DND-41 (cell line): ENCODE data around the gene AKAP14.

Experiments
- EZH2 ChIP-seq: IDR thresholded peaks from 3 replicates; pipeline ENCODE4 v1.6.1; 2012; ENCODE audit warnings: borderline replicate concordance, low read depth, mild to moderate bottlenecking, moderate library complexity, low read length, inconsistent platforms; ENCODE audit not compliant: severe bottlenecking
- TF ChIP-seq, protein P1 (sequence below): IDR thresholded peaks from 2 replicates; pipeline ENCODE4 v1.5.1; 2012; ENCODE audit warnings: borderline replicate concordance, low read length, moderate library complexity, mild to moderate bottlenecking; ENCODE audit not compliant: poor library complexity, severe bottlenecking; ENCODE audit errors: extremely low read depth

DNA sequence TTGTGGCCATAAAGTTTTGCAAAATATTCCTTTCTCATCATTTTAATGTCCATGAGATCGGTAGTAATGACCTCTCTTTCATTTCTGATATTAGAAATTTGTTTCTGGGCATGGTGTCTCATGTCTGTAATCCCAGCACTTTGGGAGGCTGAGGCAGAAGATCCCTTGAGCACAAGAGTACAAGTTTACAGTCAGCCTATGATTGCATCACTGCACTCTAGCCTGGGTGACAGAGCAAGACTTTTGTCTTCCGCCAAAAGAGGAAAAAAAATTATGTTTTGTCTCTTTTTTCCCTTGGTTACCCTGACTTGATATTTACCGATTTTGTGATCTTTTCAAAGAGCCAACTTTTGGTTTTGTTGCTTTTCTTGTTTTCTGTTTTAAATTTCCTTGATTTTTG is 58.7 kb downstream of the AKAP14 start:
- TF ChIP-seq, protein P1, sequence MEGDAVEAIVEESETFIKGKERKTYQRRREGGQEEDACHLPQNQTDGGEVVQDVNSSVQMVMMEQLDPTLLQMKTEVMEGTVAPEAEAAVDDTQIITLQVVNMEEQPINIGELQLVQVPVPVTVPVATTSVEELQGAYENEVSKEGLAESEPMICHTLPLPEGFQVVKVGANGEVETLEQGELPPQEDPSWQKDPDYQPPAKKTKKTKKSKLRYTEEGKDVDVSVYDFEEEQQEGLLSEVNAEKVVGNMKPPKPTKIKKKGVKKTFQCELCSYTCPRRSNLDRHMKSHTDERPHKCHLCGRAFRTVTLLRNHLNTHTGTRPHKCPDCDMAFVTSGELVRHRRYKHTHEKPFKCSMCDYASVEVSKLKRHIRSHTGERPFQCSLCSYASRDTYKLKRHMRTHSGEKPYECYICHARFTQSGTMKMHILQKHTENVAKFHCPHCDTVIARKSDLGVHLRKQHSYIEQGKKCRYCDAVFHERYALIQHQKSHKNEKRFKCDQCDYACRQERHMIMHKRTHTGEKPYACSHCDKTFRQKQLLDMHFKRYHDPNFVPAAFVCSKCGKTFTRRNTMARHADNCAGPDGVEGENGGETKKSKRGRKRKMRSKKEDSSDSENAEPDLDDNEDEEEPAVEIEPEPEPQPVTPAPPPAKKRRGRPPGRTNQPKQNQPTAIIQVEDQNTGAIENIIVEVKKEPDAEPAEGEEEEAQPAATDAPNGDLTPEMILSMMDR: no peak
- no peak for TF ChIP-seq EZH2
